Measurements from ENCODE around the gene TFB1M. TPM values are rescaled to one million over a fixed set of nuclear protein-coding genes. Genes with fewer than 3 reads are reported as not detected.
"Not testable (repeated sequence)": the region's sequence is repeated elsewhere in the genome, so short reads cannot be mapped to it uniquely, and the experiment has no call there.

The TFB1M gene
- total RNA-seq, 2 donors from 2014 or later = 38.8 to 43.0 TPM

GRCh38 chr6:155221086-155221485 lies 93.2 kb downstream of the TFB1M start:
- no peak overlapping the region for H3K4me3 ChIP-seq (ENCODE audit: low read length)
- Mint-ChIP-seq H3K4me3 (no peak overlapping the region), H3K9me3 (no peaks in the 10 kb centered on the region), H3K27me3 (ENCODE audit: insufficient read depth) (no peaks in the 10 kb centered on the region), H3K36me3 (ENCODE audit: low read depth) (peaks cover 1% of the 10 kb centered on the region), H3K27ac (no peak overlapping the region), H3K4me1 (peaks cover 20% of the 10 kb centered on the region)
- 92 to 95% methylated on average over 3 to 4 of the region's 4 CpGs for WGBS, 2 experiments (ENCODE audit: insufficient coverage in 1 of 2, insufficient read length in 1 of 2)
- H3K9ac ChIP-seq (ENCODE audit: extremely low read depth, low read length, poor library complexity, severe bottlenecking) = no peak overlapping the region
- no peak overlapping the region for H3K27ac ChIP-seq (ENCODE audit: low read depth, low read length)
- H3K36me3 ChIP-seq (ENCODE audit: control insufficient read depth, insufficient read depth, low read length) = no peaks in the 10 kb centered on the region
- DNase-seq = no peak
- H3K4me1 ChIP-seq (ENCODE audit: control insufficient read depth, insufficient read depth, low read length) = peaks cover 8% of the 10 kb centered on the region
- no peak for TF ChIP-seq CTCF (conservative IDR thresholded peaks at IDR 0.05)
- H3K9me3 ChIP-seq (ENCODE audit: control insufficient read depth, low read length) = no peaks in the 10 kb centered on the region
- no peaks in the 10 kb centered on the region for H3K27me3 ChIP-seq (ENCODE audit: control insufficient read depth, insufficient read depth, low read length, poor library complexity, severe bottlenecking)

- no peak for TF ChIP-seq CTCF (conservative IDR thresholded peaks at IDR 0.05)
- Mint-ChIP-seq H3K4me3 (no peak overlapping the region), H3K4me1 (peaks cover 20% of the 10 kb centered on the region), H3K9me3 (no peaks in the 10 kb centered on the region), H3K36me3 (ENCODE audit: low read depth) (no peaks in the 10 kb centered on the region), H3K27ac (no peak overlapping the region), H3K27me3 (ENCODE audit: insufficient read depth) (no peaks in the 10 kb centered on the region)
- Histone ChIP-seq H3K9ac (ENCODE audit: extremely low read depth, low read length, poor library complexity, severe bottlenecking) (no peak overlapping the region), H3K4me1 (ENCODE audit: control insufficient read depth, insufficient read depth, low read length) (peaks cover 8% of the 10 kb centered on the region), H3K4me3 (ENCODE audit: low read length) (no peak overlapping the region), H3K27me3 (ENCODE audit: control insufficient read depth, insufficient read depth, low read length, poor library complexity, severe bottlenecking) (no peaks in the 10 kb centered on the region), H3K9me3 (ENCODE audit: control insufficient read depth, low read length) (no peaks in the 10 kb centered on the region), H3K27ac (ENCODE audit: low read depth, low read length) (no peak overlapping the region), H3K36me3 (ENCODE audit: control insufficient read depth, insufficient read depth, low read length) (no peaks in the 10 kb centered on the region)
- DNase-seq = no peak
- 91 to 96% methylated on average over 2 to 5 of the region's 5 CpGs for WGBS, 2 experiments (ENCODE audit: insufficient coverage in 1 of 2, insufficient read length in 1 of 2)
These were observed 94.4 kb downstream of the TFB1M start for GRCh38 chr6:155219858-155220301.

GRCh38 chr6:155219299-155219698 lies 95.0 kb downstream of the TFB1M start:
- 92 to 100% methylated on average over 5 to 7 of the region's 7 CpGs for WGBS, 2 experiments (ENCODE audit: insufficient coverage in 1 of 2, insufficient read length in 1 of 2)
- no peak overlapping the region for H3K27ac Mint-ChIP-seq
- H3K9me3 Mint-ChIP-seq = no peaks in the 10 kb centered on the region
- H3K4me3 ChIP-seq (ENCODE audit: low read length) = no peak overlapping the region
- H3K27ac ChIP-seq (ENCODE audit: low read depth, low read length) = no peak overlapping the region
- no peaks in the 10 kb centered on the region for H3K9me3 ChIP-seq (ENCODE audit: control insufficient read depth, low read length)
- no peak overlapping the region for H3K4me3 Mint-ChIP-seq
- no peaks in the 10 kb centered on the region for H3K36me3 ChIP-seq (ENCODE audit: control insufficient read depth, insufficient read depth, low read length)
- no peak for DNase-seq
- no peaks in the 10 kb centered on the region for H3K27me3 Mint-ChIP-seq (ENCODE audit: insufficient read depth)
- peaks cover 8% of the 10 kb centered on the region for H3K4me1 ChIP-seq (ENCODE audit: control insufficient read depth, insufficient read depth, low read length)
- H3K9ac ChIP-seq (ENCODE audit: extremely low read depth, low read length, poor library complexity, severe bottlenecking) = no peak overlapping the region
- peaks cover 17% of the 10 kb centered on the region for H3K4me1 Mint-ChIP-seq
- no peaks in the 10 kb centered on the region for H3K27me3 ChIP-seq (ENCODE audit: control insufficient read depth, insufficient read depth, low read length, poor library complexity, severe bottlenecking)
- H3K36me3 Mint-ChIP-seq (ENCODE audit: low read depth) = no peaks in the 10 kb centered on the region
- TF ChIP-seq CTCF (conservative IDR thresholded peaks at IDR 0.05) = no peak

- H3K9me3 Mint-ChIP-seq; H3K4me1 ChIP-seq (ENCODE audit: control insufficient read depth, insufficient read depth, low read length); H3K9ac ChIP-seq (ENCODE audit: extremely low read depth, low read length, poor library complexity, severe bottlenecking); DNase-seq; H3K4me3 Mint-ChIP-seq; H3K27ac ChIP-seq (ENCODE audit: low read depth, low read length); H3K4me3 ChIP-seq (ENCODE audit: low read length); H3K36me3 Mint-ChIP-seq (ENCODE audit: low read depth); H3K27me3 ChIP-seq (ENCODE audit: control insufficient read depth, insufficient read depth, low read length, poor library complexity, severe bottlenecking); H3K27me3 Mint-ChIP-seq (ENCODE audit: insufficient read depth); H3K9me3 ChIP-seq (ENCODE audit: control insufficient read depth, low read length); H3K36me3 ChIP-seq (ENCODE audit: control insufficient read depth, insufficient read depth, low read length); H3K27ac Mint-ChIP-seq: not testable (repeated sequence)
- peaks cover 11% of the 10 kb centered on the region for H3K4me1 Mint-ChIP-seq
- 86 to 91% methylated on average over 9 to 18 of the region's 20 CpGs for WGBS, 2 experiments (ENCODE audit: insufficient coverage in 1 of 2, insufficient read length in 1 of 2)
These were observed 95.6 kb downstream of the TFB1M start for GRCh38 chr6:155218711-155219110.
